Endodermal cell (in vitro differentiated cells): Measurements from ENCODE around the gene DUOXA2. TPM values are rescaled to one million over a fixed set of nuclear protein-coding genes. Genes with fewer than 3 reads are reported as not detected.

Experiments used
- DNase-seq: peaks from one replicate; pipeline ENCODE4 v3.0.0-alpha.2; 2017
- H3K27ac ChIP-seq: 2 replicates; pipeline ENCODE4 v1.5.1; 2013; ENCODE audit warnings: mild to moderate bottlenecking, low read depth, low read length, moderate library complexity
- H3K27me3 ChIP-seq: 2 replicates; pipeline ENCODE4 v1.6.1; 2013; ENCODE audit warnings: mild to moderate bottlenecking, low read length, moderate library complexity; ENCODE audit not compliant: insufficient read depth, control insufficient read depth, poor library complexity, severe bottlenecking
- H3K36me3 ChIP-seq: 2 replicates; pipeline ENCODE4 v1.7.0; 2013; ENCODE audit warnings: mild to moderate bottlenecking, low read length, moderate library complexity; ENCODE audit not compliant: control insufficient read depth, insufficient read depth
- H3K4me1 ChIP-seq: one replicate; pipeline ENCODE4 v1.7.0; 2013; ENCODE audit warnings: low read length; ENCODE audit not compliant: control insufficient read depth, insufficient read depth
- H3K4me3 ChIP-seq: 2 replicates; pipeline ENCODE4 v1.5.1; 2013; ENCODE audit warnings: mild to moderate bottlenecking, low read length, moderate library complexity
- H3K9ac ChIP-seq: 2 replicates; pipeline ENCODE4 v1.6.1; 2013; ENCODE audit warnings: mild to moderate bottlenecking, low read length, moderate library complexity; ENCODE audit not compliant: poor library complexity, severe bottlenecking; ENCODE audit errors: extremely low read depth
- H3K9me3 ChIP-seq: 2 replicates; pipeline ENCODE4 v1.6.1; 2013; ENCODE audit warnings: mild to moderate bottlenecking, low read length, moderate library complexity; ENCODE audit not compliant: control insufficient read depth
- H3K27ac Mint-ChIP-seq: 2 replicates; pipeline ENCODE4 v1.8.0; 2020; ENCODE audit warnings: mixed read lengths
- H3K27me3 Mint-ChIP-seq: 2 replicates; pipeline ENCODE4 v1.8.0; 2021; ENCODE audit warnings: mild to moderate bottlenecking, mixed read lengths; ENCODE audit not compliant: insufficient read depth
- H3K36me3 Mint-ChIP-seq: 2 replicates; pipeline ENCODE4 v1.8.0; 2020; ENCODE audit warnings: low read depth, mixed read lengths
- H3K4me1 Mint-ChIP-seq: 2 replicates; pipeline ENCODE4 v1.8.0; 2020; ENCODE audit warnings: mixed read lengths
- H3K4me3 Mint-ChIP-seq: 2 replicates; pipeline ENCODE4 v1.8.0; 2020; ENCODE audit warnings: mild to moderate bottlenecking, moderate library complexity, mixed read lengths
- H3K9me3 Mint-ChIP-seq: 2 replicates; pipeline ENCODE4 v1.8.0; 2020; ENCODE audit warnings: mild to moderate bottlenecking, mixed read lengths
- WGBS, 2 experiments: methylation state at CpG; one replicate each; pipeline versions ENCODE4 v1.1.5 to v1.1.7; 2013; ENCODE audit warnings: missing lambda C conversion rate in 2 of 2, mixed read lengths in 1 of 2; ENCODE audit not compliant: insufficient coverage in 1 of 2, insufficient read length in 1 of 2; 5-methylcytosine and 5-hydroxymethylcytosine counted together
- total RNA-seq, 2 donors: library from RNA; stranded (reverse); fragmentation: NEBNext Ultra II Directional in 1 of 2; extraction: Animal tissue kit (Norgen Biotek cat#: 25700) in 1 of 2; gene quantifications; 2 replicates in 1 of 2; 3 replicates in 1 of 2; pipeline ENCODE4 v1.2.1, GENCODE V29; 2021
- TF ChIP-seq, protein P1 (sequence below): fragments of 200-600 bp; sonication (generic); conservative IDR thresholded peaks from 2 replicates; pipeline ENCODE4 v1.5.0; 2021; ENCODE audit warnings: antibody characterized with exemption, mild to moderate bottlenecking

The DUOXA2 gene
- total RNA-seq, 2 donors from 2014 or later, result not detected

- no peaks in the 10 kb centered on the region for H3K9me3 Mint-ChIP-seq
- Histone ChIP-seq H3K9ac (no peak overlapping the region), H3K27ac (no peak overlapping the region), H3K9me3 (no peaks in the 10 kb centered on the region), H3K36me3 (no peaks in the 10 kb centered on the region), H3K4me1 (peaks cover 2% of the 10 kb centered on the region), H3K4me3 (no peak overlapping the region), H3K27me3 (no peaks in the 10 kb centered on the region)
- H3K36me3 Mint-ChIP-seq, result peaks cover 3% of the 10 kb centered on the region
- no peak overlapping the region for H3K27ac Mint-ChIP-seq
- no peak overlapping the region for H3K4me3 Mint-ChIP-seq
- WGBS, 2 experiments, result 90 to 91% methylated on average over 4 to 7 of the region's 7 CpGs
- TF ChIP-seq, protein P1, sequence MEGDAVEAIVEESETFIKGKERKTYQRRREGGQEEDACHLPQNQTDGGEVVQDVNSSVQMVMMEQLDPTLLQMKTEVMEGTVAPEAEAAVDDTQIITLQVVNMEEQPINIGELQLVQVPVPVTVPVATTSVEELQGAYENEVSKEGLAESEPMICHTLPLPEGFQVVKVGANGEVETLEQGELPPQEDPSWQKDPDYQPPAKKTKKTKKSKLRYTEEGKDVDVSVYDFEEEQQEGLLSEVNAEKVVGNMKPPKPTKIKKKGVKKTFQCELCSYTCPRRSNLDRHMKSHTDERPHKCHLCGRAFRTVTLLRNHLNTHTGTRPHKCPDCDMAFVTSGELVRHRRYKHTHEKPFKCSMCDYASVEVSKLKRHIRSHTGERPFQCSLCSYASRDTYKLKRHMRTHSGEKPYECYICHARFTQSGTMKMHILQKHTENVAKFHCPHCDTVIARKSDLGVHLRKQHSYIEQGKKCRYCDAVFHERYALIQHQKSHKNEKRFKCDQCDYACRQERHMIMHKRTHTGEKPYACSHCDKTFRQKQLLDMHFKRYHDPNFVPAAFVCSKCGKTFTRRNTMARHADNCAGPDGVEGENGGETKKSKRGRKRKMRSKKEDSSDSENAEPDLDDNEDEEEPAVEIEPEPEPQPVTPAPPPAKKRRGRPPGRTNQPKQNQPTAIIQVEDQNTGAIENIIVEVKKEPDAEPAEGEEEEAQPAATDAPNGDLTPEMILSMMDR, result no peak
- peaks cover 31% of the 10 kb centered on the region for H3K27me3 Mint-ChIP-seq
- no peak for DNase-seq
- peaks cover 7% of the 10 kb centered on the region for H3K4me1 Mint-ChIP-seq
Observed at GRCh38 chr15:45147606-45148005, 33.5 kb downstream of the DUOXA2 start.

- no peaks in the 10 kb centered on the region for H3K36me3 ChIP-seq
- H3K36me3 Mint-ChIP-seq, result peaks cover 3% of the 10 kb centered on the region
- no peak for DNase-seq
- H3K4me1 Mint-ChIP-seq, result peaks cover 7% of the 10 kb centered on the region
- no peak overlapping the region for H3K27ac Mint-ChIP-seq
- H3K9me3 Mint-ChIP-seq, result no peaks in the 10 kb centered on the region
- WGBS, 2 experiments, result 95 to 98% methylated on average over 7 to 12 of the region's 12 CpGs
- no peak overlapping the region for H3K4me3 Mint-ChIP-seq
- no peak overlapping the region for H3K4me3 ChIP-seq
- H3K27me3 ChIP-seq, result no peaks in the 10 kb centered on the region
- peaks cover 31% of the 10 kb centered on the region for H3K27me3 Mint-ChIP-seq
- no peak overlapping the region for H3K27ac ChIP-seq
- H3K4me1 ChIP-seq, result peaks cover 2% of the 10 kb centered on the region
- H3K9me3 ChIP-seq, result no peaks in the 10 kb centered on the region
- TF ChIP-seq, protein P1, result no peak
- no peak overlapping the region for H3K9ac ChIP-seq
Observed at GRCh38 chr15:45148076-45149059, 34.2 kb downstream of the DUOXA2 start.

- H3K27ac Mint-ChIP-seq, result no peak overlapping the region
- Histone ChIP-seq H3K27me3 (no peaks in the 10 kb centered on the region), H3K36me3 (no peaks in the 10 kb centered on the region), H3K27ac (no peak overlapping the region), H3K9ac (no peak overlapping the region), H3K4me1 (peaks cover 2% of the 10 kb centered on the region), H3K4me3 (no peak overlapping the region), H3K9me3 (no peaks in the 10 kb centered on the region)
- no peak for DNase-seq
- peaks cover 30% of the 10 kb centered on the region for H3K27me3 Mint-ChIP-seq
- H3K36me3 Mint-ChIP-seq, result peaks cover 3% of the 10 kb centered on the region
- H3K4me1 Mint-ChIP-seq, result peaks cover 7% of the 10 kb centered on the region
- no peaks in the 10 kb centered on the region for H3K9me3 Mint-ChIP-seq
- H3K4me3 Mint-ChIP-seq, result no peak overlapping the region
- TF ChIP-seq, protein P1, result no peak
- 76% methylated on average over 1 of the region's 1 CpG; no CpG with 5 or more reads in 1 of the 2 experiments for WGBS, 2 experiments
Observed at GRCh38 chr15:45149060-45149459, 34.9 kb downstream of the DUOXA2 start.
